ENCODE data around the gene SGCG. TPM values are rescaled to one million over a fixed set of nuclear protein-coding genes. Genes with fewer than 3 reads are reported as not detected.
A peak's percentile ranks its signal among the peaks of the same experiment; 100 is the strongest.

Gene SGCG
- total RNA-seq, 4 donors from 2014 or later: 0.39 to 1.0 (median 0.85) TPM; not detected in 1

- H3K27me3 ChIP-seq: no peaks in the 10 kb centered on the region
- H3K9me3 ChIP-seq: no peaks in the 10 kb centered on the region
- no peak for DNase-seq (ENCODE audit: low spot score in 2 of 2)
- H3K4me3 ChIP-seq: no peak overlapping the region
- TF ChIP-seq POLR2AphosphoS5 (IDR thresholded peaks at IDR 0.05) (no peak), POLR2A (IDR thresholded peaks at IDR 0.05) (no peak), EP300 (IDR thresholded peaks at IDR 0.05) (no peak), CTCF (IDR thresholded peaks at IDR 0.05) (no peak)
- no peaks in the 10 kb centered on the region for H3K36me3 ChIP-seq
- H3K4me1 ChIP-seq: peaks cover 5% of the 10 kb centered on the region
- WGBS: 88% methylated on average over 5 of the region's 5 CpGs
- H3K27ac ChIP-seq: no peak overlapping the region
Observed at GRCh38 chr13:23146006-23146405, 34.8 kb upstream of the SGCG start.

- Histone ChIP-seq H3K4me3 (no peak overlapping the region), H3K9me3 (no peaks in the 10 kb centered on the region), H3K27me3 (no peaks in the 10 kb centered on the region), H3K27ac (peak overlapping the region; percentile 38), H3K4me1 (peaks cover 5% of the 10 kb centered on the region), H3K36me3 (no peaks in the 10 kb centered on the region)
- WGBS: 33% methylated on average over 11 of the region's 12 CpGs
- DNase-seq (ENCODE audit: low spot score in 2 of 2): no peak
- TF ChIP-seq POLR2A (IDR thresholded peaks at IDR 0.05) (no peak), EP300 (IDR thresholded peaks at IDR 0.05) (no peak), POLR2AphosphoS5 (IDR thresholded peaks at IDR 0.05) (no peak), CTCF (IDR thresholded peaks at IDR 0.05) (no peak)
Observed at GRCh38 chr13:23146811-23147625, 33.8 kb upstream of the SGCG start.

- Histone ChIP-seq H3K4me1 (peaks cover 5% of the 10 kb centered on the region), H3K27ac (no peak overlapping the region), H3K36me3 (no peaks in the 10 kb centered on the region), H3K27me3 (no peaks in the 10 kb centered on the region), H3K4me3 (no peak overlapping the region), H3K9me3 (no peaks in the 10 kb centered on the region)
- DNase-seq (ENCODE audit: low spot score in 2 of 2): no peak
- WGBS: 80% methylated on average over 9 of the region's 10 CpGs
- TF ChIP-seq POLR2A (IDR thresholded peaks at IDR 0.05) (no peak), POLR2AphosphoS5 (IDR thresholded peaks at IDR 0.05) (no peak), CTCF (IDR thresholded peaks at IDR 0.05) (no peak), EP300 (IDR thresholded peaks at IDR 0.05) (no peak)
Observed at GRCh38 chr13:23147827-23148226, 33.0 kb upstream of the SGCG start.

GRCh38 chr13:23157781-23158180, 23.0 kb upstream of the SGCG start:
- DNase-seq (ENCODE audit: low spot score in 2 of 2): no peak
- no peaks in the 10 kb centered on the region for H3K9me3 ChIP-seq
- H3K36me3 ChIP-seq: no peaks in the 10 kb centered on the region
- 42% methylated on average over 7 of the region's 7 CpGs for WGBS
- peaks cover 21% of the 10 kb centered on the region for H3K27me3 ChIP-seq
- no peak overlapping the region for H3K4me3 ChIP-seq
- H3K4me1 ChIP-seq: peaks cover 10% of the 10 kb centered on the region
- TF ChIP-seq POLR2AphosphoS5 (IDR thresholded peaks at IDR 0.05) (no peak), EP300 (IDR thresholded peaks at IDR 0.05) (no peak), CTCF (IDR thresholded peaks at IDR 0.05) (no peak), POLR2A (IDR thresholded peaks at IDR 0.05) (no peak)
- no peak overlapping the region for H3K27ac ChIP-seq

- Histone ChIP-seq H3K27ac (no peak overlapping the region), H3K9me3 (no peaks in the 10 kb centered on the region), H3K36me3 (no peaks in the 10 kb centered on the region), H3K27me3 (peaks cover 21% of the 10 kb centered on the region), H3K4me1 (peaks cover 10% of the 10 kb centered on the region), H3K4me3 (peak overlapping the region; percentile 45)
- 14% methylated on average over 24 of the region's 25 CpGs for WGBS
- peak in 1 of 2 donors; percentile 67 for DNase-seq (ENCODE audit: low spot score in 2 of 2)
- TF ChIP-seq CTCF (IDR thresholded peaks at IDR 0.05) (peak in 1 of 2 donors; percentile 46), EP300 (IDR thresholded peaks at IDR 0.05) (no peak)
Observed at GRCh38 chr13:23159205-23159759, 21.5 kb upstream of the SGCG start.

Data from suprapubic skin (tissue), 4 donors.